ENCODE data around the gene ZNF260. TPM values are rescaled to one million over a fixed set of nuclear protein-coding genes. Genes with fewer than 3 reads are reported as not detected.

The ZNF260 gene
- total RNA-seq, 1 experiment from 2014 or later = 24.1 TPM

- TF ChIP-seq, protein P1, sequence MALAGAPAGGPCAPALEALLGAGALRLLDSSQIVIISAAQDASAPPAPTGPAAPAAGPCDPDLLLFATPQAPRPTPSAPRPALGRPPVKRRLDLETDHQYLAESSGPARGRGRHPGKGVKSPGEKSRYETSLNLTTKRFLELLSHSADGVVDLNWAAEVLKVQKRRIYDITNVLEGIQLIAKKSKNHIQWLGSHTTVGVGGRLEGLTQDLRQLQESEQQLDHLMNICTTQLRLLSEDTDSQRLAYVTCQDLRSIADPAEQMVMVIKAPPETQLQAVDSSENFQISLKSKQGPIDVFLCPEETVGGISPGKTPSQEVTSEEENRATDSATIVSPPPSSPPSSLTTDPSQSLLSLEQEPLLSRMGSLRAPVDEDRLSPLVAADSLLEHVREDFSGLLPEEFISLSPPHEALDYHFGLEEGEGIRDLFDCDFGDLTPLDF (CRISPR knock-in tag; IDR thresholded peaks at IDR 0.05) = no peak
- TF ChIP-seq, protein P2, sequence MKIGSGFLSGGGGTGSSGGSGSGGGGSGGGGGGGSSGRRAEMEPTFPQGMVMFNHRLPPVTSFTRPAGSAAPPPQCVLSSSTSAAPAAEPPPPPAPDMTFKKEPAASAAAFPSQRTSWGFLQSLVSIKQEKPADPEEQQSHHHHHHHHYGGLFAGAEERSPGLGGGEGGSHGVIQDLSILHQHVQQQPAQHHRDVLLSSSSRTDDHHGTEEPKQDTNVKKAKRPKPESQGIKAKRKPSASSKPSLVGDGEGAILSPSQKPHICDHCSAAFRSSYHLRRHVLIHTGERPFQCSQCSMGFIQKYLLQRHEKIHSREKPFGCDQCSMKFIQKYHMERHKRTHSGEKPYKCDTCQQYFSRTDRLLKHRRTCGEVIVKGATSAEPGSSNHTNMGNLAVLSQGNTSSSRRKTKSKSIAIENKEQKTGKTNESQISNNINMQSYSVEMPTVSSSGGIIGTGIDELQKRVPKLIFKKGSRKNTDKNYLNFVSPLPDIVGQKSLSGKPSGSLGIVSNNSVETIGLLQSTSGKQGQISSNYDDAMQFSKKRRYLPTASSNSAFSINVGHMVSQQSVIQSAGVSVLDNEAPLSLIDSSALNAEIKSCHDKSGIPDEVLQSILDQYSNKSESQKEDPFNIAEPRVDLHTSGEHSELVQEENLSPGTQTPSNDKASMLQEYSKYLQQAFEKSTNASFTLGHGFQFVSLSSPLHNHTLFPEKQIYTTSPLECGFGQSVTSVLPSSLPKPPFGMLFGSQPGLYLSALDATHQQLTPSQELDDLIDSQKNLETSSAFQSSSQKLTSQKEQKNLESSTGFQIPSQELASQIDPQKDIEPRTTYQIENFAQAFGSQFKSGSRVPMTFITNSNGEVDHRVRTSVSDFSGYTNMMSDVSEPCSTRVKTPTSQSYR (CRISPR knock-in tag; IDR thresholded peaks at IDR 0.05) = no peak
- TF ChIP-seq ETV6 (CRISPR knock-in tag; IDR thresholded peaks at IDR 0.05) (no peak; the same call in 1 of the 2 replicates), ZNF263 (CRISPR knock-in tag; IDR thresholded peaks at IDR 0.05; ENCODE audit: low read depth) (no peak; the same call in 1 of the 2 replicates), ZNF121 (CRISPR knock-in tag; IDR thresholded peaks at IDR 0.05) (peak; percentile 100), ZNF423 (CRISPR knock-in tag; IDR thresholded peaks at IDR 0.05) (no peak), TEAD1 (CRISPR knock-in tag; IDR thresholded peaks at IDR 0.05) (0 out of 2 replicates have a peak, but pooled peaks have one; percentile 20), CREM (CRISPR knock-in tag; IDR thresholded peaks at IDR 0.05) (peak; percentile 88), CDX4 (CRISPR knock-in tag; IDR thresholded peaks at IDR 0.05; ENCODE audit: borderline replicate concordance) (no peak), NR3C1 (CRISPR knock-in tag; conservative IDR thresholded peaks at IDR 0.05; ENCODE audit: low read depth) (no peak), TCF7 (CRISPR knock-in tag; IDR thresholded peaks at IDR 0.05; ENCODE audit: low read depth) (no peak), ZBTB43 (CRISPR knock-in tag; IDR thresholded peaks at IDR 0.05) (no peak), ATF1 (CRISPR knock-in tag; IDR thresholded peaks at IDR 0.05) (no peak)
- TF ChIP-seq, protein P3, sequence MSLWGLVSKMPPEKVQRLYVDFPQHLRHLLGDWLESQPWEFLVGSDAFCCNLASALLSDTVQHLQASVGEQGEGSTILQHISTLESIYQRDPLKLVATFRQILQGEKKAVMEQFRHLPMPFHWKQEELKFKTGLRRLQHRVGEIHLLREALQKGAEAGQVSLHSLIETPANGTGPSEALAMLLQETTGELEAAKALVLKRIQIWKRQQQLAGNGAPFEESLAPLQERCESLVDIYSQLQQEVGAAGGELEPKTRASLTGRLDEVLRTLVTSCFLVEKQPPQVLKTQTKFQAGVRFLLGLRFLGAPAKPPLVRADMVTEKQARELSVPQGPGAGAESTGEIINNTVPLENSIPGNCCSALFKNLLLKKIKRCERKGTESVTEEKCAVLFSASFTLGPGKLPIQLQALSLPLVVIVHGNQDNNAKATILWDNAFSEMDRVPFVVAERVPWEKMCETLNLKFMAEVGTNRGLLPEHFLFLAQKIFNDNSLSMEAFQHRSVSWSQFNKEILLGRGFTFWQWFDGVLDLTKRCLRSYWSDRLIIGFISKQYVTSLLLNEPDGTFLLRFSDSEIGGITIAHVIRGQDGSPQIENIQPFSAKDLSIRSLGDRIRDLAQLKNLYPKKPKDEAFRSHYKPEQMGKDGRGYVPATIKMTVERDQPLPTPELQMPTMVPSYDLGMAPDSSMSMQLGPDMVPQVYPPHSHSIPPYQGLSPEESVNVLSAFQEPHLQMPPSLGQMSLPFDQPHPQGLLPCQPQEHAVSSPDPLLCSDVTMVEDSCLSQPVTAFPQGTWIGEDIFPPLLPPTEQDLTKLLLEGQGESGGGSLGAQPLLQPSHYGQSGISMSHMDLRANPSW (CRISPR knock-in tag; conservative IDR thresholded peaks at IDR 0.05; ENCODE audit: low read depth) = no peak
- TF ChIP-seq, protein P4, sequence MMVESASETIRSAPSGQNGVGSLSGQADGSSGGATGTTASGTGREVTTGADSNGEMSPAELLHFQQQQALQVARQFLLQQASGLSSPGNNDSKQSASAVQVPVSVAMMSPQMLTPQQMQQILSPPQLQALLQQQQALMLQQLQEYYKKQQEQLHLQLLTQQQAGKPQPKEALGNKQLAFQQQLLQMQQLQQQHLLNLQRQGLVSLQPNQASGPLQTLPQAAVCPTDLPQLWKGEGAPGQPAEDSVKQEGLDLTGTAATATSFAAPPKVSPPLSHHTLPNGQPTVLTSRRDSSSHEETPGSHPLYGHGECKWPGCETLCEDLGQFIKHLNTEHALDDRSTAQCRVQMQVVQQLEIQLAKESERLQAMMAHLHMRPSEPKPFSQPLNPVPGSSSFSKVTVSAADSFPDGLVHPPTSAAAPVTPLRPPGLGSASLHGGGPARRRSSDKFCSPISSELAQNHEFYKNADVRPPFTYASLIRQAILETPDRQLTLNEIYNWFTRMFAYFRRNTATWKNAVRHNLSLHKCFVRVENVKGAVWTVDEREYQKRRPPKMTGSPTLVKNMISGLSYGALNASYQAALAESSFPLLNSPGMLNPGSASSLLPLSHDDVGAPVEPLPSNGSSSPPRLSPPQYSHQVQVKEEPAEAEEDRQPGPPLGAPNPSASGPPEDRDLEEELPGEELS (CRISPR knock-in tag; IDR thresholded peaks at IDR 0.05) = peak; percentile 39; the same call in 1 of the 2 replicates
- TF ChIP-seq, protein P5, sequence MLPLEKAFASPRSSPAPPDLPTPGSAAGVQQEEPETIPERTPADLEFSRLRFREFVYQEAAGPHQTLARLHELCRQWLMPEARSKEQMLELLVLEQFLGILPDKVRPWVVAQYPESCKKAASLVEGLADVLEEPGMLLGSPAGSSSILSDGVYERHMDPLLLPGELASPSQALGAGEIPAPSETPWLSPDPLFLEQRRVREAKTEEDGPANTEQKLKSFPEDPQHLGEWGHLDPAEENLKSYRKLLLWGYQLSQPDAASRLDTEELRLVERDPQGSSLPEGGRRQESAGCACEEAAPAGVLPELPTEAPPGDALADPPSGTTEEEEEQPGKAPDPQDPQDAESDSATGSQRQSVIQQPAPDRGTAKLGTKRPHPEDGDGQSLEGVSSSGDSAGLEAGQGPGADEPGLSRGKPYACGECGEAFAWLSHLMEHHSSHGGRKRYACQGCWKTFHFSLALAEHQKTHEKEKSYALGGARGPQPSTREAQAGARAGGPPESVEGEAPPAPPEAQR (CRISPR knock-in tag; IDR thresholded peaks at IDR 0.05) = no peak
- TF ChIP-seq, protein P6, sequence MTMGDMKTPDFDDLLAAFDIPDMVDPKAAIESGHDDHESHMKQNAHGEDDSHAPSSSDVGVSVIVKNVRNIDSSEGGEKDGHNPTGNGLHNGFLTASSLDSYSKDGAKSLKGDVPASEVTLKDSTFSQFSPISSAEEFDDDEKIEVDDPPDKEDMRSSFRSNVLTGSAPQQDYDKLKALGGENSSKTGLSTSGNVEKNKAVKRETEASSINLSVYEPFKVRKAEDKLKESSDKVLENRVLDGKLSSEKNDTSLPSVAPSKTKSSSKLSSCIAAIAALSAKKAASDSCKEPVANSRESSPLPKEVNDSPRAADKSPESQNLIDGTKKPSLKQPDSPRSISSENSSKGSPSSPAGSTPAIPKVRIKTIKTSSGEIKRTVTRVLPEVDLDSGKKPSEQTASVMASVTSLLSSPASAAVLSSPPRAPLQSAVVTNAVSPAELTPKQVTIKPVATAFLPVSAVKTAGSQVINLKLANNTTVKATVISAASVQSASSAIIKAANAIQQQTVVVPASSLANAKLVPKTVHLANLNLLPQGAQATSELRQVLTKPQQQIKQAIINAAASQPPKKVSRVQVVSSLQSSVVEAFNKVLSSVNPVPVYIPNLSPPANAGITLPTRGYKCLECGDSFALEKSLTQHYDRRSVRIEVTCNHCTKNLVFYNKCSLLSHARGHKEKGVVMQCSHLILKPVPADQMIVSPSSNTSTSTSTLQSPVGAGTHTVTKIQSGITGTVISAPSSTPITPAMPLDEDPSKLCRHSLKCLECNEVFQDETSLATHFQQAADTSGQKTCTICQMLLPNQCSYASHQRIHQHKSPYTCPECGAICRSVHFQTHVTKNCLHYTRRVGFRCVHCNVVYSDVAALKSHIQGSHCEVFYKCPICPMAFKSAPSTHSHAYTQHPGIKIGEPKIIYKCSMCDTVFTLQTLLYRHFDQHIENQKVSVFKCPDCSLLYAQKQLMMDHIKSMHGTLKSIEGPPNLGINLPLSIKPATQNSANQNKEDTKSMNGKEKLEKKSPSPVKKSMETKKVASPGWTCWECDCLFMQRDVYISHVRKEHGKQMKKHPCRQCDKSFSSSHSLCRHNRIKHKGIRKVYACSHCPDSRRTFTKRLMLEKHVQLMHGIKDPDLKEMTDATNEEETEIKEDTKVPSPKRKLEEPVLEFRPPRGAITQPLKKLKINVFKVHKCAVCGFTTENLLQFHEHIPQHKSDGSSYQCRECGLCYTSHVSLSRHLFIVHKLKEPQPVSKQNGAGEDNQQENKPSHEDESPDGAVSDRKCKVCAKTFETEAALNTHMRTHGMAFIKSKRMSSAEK (CRISPR knock-in tag; IDR thresholded peaks at IDR 0.05; ENCODE audit: borderline replicate concordance) = no peak
- TF ChIP-seq, protein P7, sequence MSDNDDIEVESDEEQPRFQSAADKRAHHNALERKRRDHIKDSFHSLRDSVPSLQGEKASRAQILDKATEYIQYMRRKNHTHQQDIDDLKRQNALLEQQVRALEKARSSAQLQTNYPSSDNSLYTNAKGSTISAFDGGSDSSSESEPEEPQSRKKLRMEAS (CRISPR knock-in tag; IDR thresholded peaks at IDR 0.05) = peak; percentile 88
- TF ChIP-seq, protein P8, sequence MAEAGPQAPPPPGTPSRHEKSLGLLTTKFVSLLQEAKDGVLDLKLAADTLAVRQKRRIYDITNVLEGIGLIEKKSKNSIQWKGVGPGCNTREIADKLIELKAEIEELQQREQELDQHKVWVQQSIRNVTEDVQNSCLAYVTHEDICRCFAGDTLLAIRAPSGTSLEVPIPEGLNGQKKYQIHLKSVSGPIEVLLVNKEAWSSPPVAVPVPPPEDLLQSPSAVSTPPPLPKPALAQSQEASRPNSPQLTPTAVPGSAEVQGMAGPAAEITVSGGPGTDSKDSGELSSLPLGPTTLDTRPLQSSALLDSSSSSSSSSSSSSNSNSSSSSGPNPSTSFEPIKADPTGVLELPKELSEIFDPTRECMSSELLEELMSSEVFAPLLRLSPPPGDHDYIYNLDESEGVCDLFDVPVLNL (CRISPR knock-in tag; IDR thresholded peaks at IDR 0.05; ENCODE audit: borderline replicate concordance, low read depth) = no peak
Observed at GRCh38 chr19:36528194-36528920, at the start of gene ZNF260 (continued).
